UCSD-AML1 (cell line): ENCODE measurements around the gene LAIR1.

Experiments
- DNase-seq: peaks from one replicate; lab custom pipeline; 2025; ENCODE audit not compliant: unreplicated experiment; lab: John Stamatoyannopoulos, UW

Gene LAIR1

DNA sequence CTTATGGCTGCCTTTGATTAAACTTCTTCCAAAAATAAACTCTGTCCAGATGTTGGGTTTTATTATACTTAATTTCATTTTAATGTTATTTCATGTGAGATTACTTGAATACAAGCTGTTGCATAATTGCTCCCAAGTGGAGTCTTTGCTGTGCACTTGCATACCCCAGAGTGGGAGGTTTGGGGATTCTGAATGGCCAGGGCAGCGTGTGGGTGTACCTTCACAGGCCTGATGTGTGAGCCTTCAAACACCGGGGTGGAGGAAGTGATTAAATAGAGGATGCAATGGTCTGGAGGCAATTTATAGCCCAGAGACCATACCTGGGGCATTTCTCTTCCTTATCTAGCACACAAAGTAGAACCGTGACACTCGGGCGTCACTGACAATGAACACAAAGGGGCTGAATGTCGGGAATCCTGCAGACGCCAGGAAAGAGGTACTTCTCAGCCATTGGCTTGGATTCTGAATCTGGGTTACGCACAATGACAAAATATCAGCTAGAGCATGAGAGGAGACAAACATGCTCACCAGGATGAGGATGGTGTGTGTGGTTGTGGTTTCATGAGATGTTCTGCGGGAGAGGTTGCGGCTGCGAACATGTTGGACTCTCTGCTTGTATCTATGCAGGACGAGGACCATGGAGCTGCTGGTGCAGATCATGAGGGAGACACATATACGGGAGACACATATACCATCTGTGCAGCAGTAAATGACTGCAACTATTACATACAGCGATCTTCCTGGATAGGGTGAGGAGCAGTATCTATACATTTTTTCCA lies 44.6 kb downstream of the LAIR1 start:
- DNase-seq, result no peak

DNA sequence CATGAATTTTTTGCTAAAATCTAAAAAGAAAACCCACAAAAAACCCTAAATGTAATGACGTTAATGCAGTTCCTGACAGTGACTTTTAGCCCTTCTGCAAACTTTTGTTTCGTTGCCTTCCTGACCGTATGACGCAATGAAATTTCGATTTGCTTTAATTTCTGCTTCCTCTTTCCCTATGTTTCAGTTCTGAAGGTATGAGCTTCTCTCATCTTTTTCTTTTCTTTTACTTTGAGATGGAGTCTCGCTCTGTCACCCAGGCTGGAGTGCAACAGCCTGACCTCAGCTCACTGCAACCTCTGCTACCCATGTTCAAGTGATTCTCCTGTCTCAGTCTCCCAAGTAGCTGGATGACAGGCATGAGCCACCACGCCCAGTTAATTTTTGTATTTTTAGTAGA lies 45.7 kb downstream of the LAIR1 start:
- DNase-seq, result no peak

DNA sequence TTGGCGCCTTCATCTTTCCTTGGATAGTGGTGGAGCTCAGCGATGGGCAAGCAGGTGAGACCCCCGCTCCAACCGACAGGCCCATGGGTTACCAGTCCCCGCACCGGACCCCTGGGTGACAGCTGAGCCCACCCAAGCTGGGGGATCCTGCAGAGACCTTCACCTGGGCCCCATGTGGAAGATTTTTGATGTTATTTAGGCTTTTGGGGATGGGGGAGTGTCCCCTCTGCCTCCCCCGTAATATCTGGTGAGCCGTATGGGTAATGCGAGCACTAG lies 46.8 kb downstream of the LAIR1 start:
- no peak for DNase-seq

- DNase-seq, result no peak
These were observed 47.4 kb downstream of the LAIR1 start for GRCh38 chr19:54317108-54317964.

GRCh38 chr19:54316746-54317107 lies 48.0 kb downstream of the LAIR1 start:
- no peak for DNase-seq

- DNase-seq, result no peak
These were observed 48.8 kb downstream of the LAIR1 start for GRCh38 chr19:54315956-54316355.

- peak; percentile 36 for DNase-seq
These were observed 52.0 kb downstream of the LAIR1 start, which contains the start of gene LILRA5 for GRCh38 chr19:54312436-54313377. Gene LILRA5, minus strand, starts transcription at chr19:54313166. Its CDS starts 147 bp downstream, at chr19:54313019.

DNA sequence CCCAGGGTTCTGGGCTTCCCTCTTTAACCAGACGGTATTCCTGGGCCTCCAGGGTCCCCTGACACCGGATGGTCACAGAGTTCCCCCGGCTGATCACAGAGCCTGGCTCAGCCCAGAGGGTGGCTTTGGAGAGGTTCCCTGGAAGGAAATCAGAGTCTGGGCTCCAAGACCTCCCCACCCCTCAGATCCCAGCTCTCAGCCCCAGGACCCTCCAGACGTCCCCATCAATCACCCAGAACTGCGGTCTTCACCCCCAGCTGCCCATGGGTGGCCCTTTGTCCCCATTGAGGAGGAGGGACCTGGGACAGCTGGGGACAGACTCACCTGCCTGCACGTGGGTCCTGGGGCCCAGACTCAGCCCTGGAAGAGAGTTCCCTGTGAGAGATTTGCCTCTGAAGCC lies 52.7 kb downstream of the LAIR1 start:
- DNase-seq, result no peak

DNA sequence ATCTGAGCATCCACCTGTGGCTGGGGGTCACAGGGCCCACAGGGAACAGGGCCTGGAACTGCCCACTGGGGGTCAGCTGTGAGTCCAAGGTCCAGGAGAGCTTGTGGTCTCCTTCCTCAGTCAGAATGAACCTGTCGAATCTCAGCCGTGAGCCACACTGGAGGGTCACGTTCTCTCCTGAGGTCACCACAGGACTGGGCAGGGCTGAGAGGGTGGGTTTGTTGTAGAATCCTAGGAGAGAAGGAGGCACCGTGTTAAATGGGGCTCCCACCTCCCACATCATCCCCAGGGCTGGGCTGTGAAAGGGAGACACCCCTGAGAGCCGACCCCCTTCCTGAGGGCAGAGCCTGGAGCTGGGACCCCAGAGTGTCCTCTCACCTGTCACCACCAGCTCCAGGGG lies 53.2 kb downstream of the LAIR1 start:
- no peak for DNase-seq

DNA sequence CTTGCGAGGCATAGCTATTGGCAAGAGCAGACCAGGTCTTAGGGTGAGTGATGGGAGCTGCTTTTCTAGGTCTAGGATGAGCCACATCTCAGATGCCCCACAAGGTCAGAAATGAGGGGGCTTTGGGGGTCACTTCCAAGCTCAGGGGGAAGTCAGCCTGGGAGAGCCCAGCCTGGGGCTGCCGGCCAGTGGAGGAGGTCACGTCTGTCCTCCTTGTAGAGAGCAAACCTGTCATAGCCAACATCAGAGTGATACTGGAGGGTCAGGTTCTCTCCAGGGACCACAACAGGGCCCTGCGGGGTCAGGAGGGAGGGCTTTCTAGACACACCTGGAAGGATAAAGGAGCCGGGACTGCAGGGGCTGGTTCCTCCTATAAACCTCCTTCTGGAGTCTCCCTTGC lies 54.2 kb downstream of the LAIR1 start:
- no peak for DNase-seq

DNA sequence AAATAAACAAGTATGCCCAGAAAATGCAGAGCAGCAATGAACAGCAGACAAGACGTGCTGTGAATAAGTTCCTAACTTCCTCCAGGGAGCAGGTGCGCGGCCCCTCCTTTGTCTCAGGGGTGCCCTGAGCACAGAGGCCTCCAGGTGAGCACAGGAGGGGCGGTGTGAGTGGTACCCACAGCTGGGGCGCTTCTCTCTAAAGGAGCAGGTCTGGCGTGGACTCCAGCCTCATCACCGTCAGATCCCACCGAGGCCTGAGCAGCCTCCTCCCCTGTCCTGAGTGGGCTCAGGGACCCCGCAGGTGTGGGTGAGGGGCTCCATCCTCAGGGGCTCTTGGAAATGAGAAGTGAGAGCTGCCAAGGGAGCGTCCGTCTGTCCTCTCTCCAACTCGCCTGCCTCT lies 54.9 kb downstream of the LAIR1 start:
- DNase-seq, result no peak

- DNase-seq, result no peak
These were observed 57.2 kb downstream of the LAIR1 start for GRCh38 chr19:54307389-54308020.

DNA sequence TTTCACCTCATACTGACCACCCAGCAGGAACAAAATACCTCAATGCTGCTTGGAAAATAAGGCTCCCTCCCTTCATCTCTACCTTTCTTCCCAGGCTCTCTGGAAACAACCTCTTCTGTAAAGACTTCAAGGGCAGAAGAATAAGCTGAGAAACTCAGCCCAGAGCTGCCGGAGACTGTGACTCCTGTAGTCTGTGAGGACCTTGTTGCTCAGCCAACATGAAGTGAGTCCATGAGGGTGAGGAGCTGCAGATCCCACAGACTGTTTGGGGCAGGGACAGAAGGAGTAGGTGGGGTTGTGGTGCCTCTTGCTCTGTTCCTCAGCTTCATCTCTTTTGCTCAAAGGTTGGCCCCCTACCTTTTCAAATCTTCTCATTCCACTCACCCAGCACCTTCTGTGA lies 59.6 kb downstream of the LAIR1 start:
- DNase-seq, result no peak

- peak; percentile 54 for DNase-seq
These were observed 62.5 kb downstream of the LAIR1 start for GRCh38 chr19:54302257-54302656.
